ENCODE measurements around the gene INSR. TPM values are rescaled to one million over a fixed set of nuclear protein-coding genes. Genes with fewer than 3 reads are reported as not detected.

INSR gene
- total RNA-seq, 1 donor from 2014 or later = 27.3 TPM

- Mint-ChIP-seq H3K9me3 (ENCODE audit: unreplicated experiment) (peaks cover 4% of the 10 kb centered on the region), H3K27me3 (ENCODE audit: unreplicated experiment) (no peaks in the 10 kb centered on the region), H3K4me1 (ENCODE audit: unreplicated experiment) (no peaks in the 10 kb centered on the region), H3K4me3 (ENCODE audit: unreplicated experiment) (no peak overlapping the region), H3K27ac (ENCODE audit: unreplicated experiment) (no peak overlapping the region), H3K36me3 (ENCODE audit: unreplicated experiment) (peaks cover 25% of the 10 kb centered on the region)
- DNase-seq (ENCODE audit: extremely low spot score, unreplicated experiment) = no peak
- TF ChIP-seq CTCF (IDR thresholded peaks at IDR 0.05) = no peak
Observed at GRCh38 chr19:7142771-7143170, 151.4 kb downstream of the INSR start.

- H3K36me3 Mint-ChIP-seq (ENCODE audit: unreplicated experiment) = peaks cover 25% of the 10 kb centered on the region
- no peak overlapping the region for H3K4me3 Mint-ChIP-seq (ENCODE audit: unreplicated experiment)
- H3K27ac Mint-ChIP-seq (ENCODE audit: unreplicated experiment) = no peak overlapping the region
- no peaks in the 10 kb centered on the region for H3K9me3 Mint-ChIP-seq (ENCODE audit: unreplicated experiment)
- no peaks in the 10 kb centered on the region for H3K27me3 Mint-ChIP-seq (ENCODE audit: unreplicated experiment)
- H3K4me1 Mint-ChIP-seq (ENCODE audit: unreplicated experiment) = no peaks in the 10 kb centered on the region
- DNase-seq (ENCODE audit: extremely low spot score, unreplicated experiment) = no peak
- TF ChIP-seq CTCF (IDR thresholded peaks at IDR 0.05) = no peak
Observed at GRCh38 chr19:7140137-7140536, 154.1 kb downstream of the INSR start.

GRCh38 chr19:7139095-7139494 is 155.1 kb downstream of the INSR start:
- Mint-ChIP-seq H3K27ac (ENCODE audit: unreplicated experiment) (no peak overlapping the region), H3K4me3 (ENCODE audit: unreplicated experiment) (no peak overlapping the region), H3K36me3 (ENCODE audit: unreplicated experiment) (peaks cover 25% of the 10 kb centered on the region), H3K27me3 (ENCODE audit: unreplicated experiment) (no peaks in the 10 kb centered on the region), H3K9me3 (ENCODE audit: unreplicated experiment) (no peaks in the 10 kb centered on the region), H3K4me1 (ENCODE audit: unreplicated experiment) (peaks cover 1% of the 10 kb centered on the region)
- DNase-seq (ENCODE audit: extremely low spot score, unreplicated experiment) = no peak
- no peak for TF ChIP-seq CTCF (IDR thresholded peaks at IDR 0.05)

- DNase-seq (ENCODE audit: extremely low spot score, unreplicated experiment) = no peak
- H3K4me3 Mint-ChIP-seq (ENCODE audit: unreplicated experiment) = no peak overlapping the region
- H3K27me3 Mint-ChIP-seq (ENCODE audit: unreplicated experiment) = no peaks in the 10 kb centered on the region
- no peaks in the 10 kb centered on the region for H3K9me3 Mint-ChIP-seq (ENCODE audit: unreplicated experiment)
- TF ChIP-seq CTCF (IDR thresholded peaks at IDR 0.05) = no peak
- no peak overlapping the region for H3K27ac Mint-ChIP-seq (ENCODE audit: unreplicated experiment)
- peaks cover 1% of the 10 kb centered on the region for H3K4me1 Mint-ChIP-seq (ENCODE audit: unreplicated experiment)
- H3K36me3 Mint-ChIP-seq (ENCODE audit: unreplicated experiment) = peaks cover 25% of the 10 kb centered on the region
Observed at GRCh38 chr19:7138402-7138801, 155.8 kb downstream of the INSR start.

GRCh38 chr19:7137120-7137519 is 157.1 kb downstream of the INSR start:
- Mint-ChIP-seq H3K36me3 (ENCODE audit: unreplicated experiment) (peaks cover 27% of the 10 kb centered on the region), H3K4me1 (ENCODE audit: unreplicated experiment) (peaks cover 1% of the 10 kb centered on the region), H3K27me3 (ENCODE audit: unreplicated experiment) (no peaks in the 10 kb centered on the region), H3K27ac (ENCODE audit: unreplicated experiment) (no peak overlapping the region), H3K4me3 (ENCODE audit: unreplicated experiment) (no peak overlapping the region), H3K9me3 (ENCODE audit: unreplicated experiment) (no peaks in the 10 kb centered on the region)
- no peak for TF ChIP-seq CTCF (IDR thresholded peaks at IDR 0.05)
- no peak for DNase-seq (ENCODE audit: extremely low spot score, unreplicated experiment)

Measured in osteocyte (in vitro differentiated cells).